Fibroblast of the conjunctiva (primary cell): ENCODE measurements around the gene TRIM14.
"Not testable (repeated sequence)": the region's sequence is repeated elsewhere in the genome, so short reads cannot be mapped to it uniquely, and the experiment has no call there.

Experiments
- DNase-seq: peaks from one replicate; pipeline ENCODE4 v3.0.0-alpha.2; 2010; ENCODE audit warnings: low read depth

TRIM14 gene

GRCh38 chr9:98142182-98142907, 23.3 kb upstream of the TRIM14 start:
- DNase-seq = no peak

DNA sequence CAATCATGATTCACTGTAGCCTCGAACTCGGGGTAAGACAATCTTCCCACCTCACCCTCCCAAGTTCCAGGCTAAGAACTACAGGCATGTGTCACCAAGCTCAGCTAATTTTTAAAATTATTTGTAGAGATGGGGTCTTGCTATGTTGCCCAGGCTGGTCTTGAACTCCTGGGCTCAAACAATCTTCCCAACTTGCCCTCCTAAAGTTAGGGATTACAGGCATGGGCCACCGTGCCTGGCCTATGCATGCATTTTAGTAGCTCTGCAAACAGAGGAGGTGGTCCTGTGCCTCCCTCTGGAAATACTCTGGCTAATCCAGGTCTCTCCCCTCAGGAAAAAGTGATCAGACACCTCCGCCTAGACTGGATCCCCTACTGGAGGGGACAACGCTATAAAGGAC, 21.5 kb upstream of the TRIM14 start:
- DNase-seq = no peak

DNA sequence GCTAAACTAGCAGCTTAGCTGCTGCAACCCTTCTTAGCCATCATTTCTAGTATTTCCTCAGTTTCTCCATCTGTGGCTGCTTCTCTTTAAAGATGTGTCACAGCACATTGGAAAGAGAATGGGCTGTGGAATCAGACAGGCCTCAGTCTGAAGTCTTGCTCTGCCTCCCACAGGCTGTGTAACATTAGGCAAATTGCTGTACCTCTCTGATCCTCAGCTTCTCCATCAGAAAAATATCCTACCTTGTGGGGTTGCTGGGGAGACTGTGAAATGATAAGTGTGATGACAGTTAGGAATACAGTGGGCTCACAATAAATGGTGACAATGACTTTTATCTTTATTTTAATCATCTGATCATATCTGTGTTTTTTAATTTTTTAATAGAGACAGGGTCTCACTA, 17.5 kb upstream of the TRIM14 start:
- DNase-seq = no peak

DNA sequence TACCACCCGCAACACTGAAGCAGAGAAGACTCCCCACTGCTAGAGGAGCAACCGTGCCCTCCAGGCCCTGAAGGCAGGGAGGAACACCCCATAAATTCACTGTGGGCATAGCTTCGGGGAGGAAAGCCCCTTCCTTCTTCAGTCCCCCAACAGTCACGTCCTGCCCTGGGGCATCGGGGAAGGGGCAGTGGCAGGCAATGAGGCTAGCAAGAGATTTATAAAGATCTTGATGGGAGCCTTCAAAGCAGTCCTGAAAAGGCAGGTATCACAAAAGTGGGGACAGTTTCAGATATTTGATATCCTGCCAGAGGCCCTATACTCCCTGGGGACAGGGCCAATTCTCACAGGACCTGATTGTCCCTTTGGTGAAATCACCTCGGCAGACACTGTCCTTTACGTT, 16.9 kb upstream of the TRIM14 start:
- no peak for DNase-seq

DNA sequence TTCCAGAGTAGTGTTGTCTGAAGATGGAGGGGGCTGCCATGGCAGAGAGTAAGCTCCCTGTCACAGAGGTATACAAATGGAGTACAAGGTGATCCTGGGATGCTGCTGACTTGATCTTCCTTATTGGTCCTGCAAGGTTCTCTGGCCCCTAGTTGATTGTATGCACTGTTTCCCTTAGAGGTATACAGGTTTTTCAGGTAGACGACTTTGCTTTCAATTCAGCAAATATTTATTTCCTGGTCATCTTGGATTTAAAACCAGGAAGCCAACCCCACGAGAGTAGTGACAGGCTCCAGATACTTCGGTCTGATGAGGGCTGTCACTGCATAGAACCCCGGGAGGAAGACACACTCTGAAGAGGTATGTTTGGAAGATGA, 16.5 kb upstream of the TRIM14 start:
- no peak for DNase-seq

DNA sequence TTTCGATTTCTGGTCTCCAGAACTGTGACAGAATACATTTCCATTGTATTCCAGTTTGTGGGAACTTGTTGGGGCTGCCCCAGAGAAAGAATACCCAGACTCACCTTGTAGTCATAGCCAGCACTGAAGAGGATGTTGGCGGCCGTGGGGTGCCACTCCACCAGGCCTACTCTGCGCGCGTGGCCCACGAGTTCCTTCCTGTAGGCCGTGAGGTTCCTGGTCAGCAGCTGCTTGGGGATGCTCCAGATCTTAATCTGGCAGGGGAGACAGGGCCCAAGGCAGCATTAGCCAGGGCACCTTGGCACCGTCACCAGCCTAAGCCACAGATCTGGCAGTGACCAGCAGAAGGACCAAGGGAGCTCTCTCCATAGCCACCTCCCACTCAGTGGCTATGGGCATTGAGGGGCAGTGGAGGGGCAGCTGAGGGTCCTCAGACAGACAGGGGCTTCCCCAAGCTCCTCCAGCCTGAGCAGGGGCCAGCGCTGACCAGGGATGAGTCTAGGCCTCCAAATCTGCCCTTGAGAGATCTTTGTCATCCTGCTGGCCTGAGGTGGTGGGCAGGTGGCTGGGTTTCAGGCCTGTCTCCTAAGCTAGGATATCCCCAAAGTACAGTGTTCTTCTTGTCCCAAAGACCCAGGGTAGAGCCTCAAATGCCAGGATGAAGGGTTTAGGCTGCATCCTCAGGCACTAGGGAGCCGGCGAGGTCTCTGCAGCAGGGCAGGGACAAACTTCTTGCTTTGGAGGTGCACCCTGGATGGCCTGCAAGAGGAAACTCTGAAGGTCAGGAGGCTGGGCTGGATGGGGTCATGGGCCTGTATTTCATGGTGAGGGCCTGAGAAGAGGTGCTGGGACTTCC, 15.9 kb upstream of the TRIM14 start:
- DNase-seq = no peak

GRCh38 chr9:98132806-98133631, 14.0 kb upstream of the TRIM14 start:
- no peak for DNase-seq

- no peak for DNase-seq
Observed at GRCh38 chr9:98132158-98132557, 13.1 kb upstream of the TRIM14 start.

DNA sequence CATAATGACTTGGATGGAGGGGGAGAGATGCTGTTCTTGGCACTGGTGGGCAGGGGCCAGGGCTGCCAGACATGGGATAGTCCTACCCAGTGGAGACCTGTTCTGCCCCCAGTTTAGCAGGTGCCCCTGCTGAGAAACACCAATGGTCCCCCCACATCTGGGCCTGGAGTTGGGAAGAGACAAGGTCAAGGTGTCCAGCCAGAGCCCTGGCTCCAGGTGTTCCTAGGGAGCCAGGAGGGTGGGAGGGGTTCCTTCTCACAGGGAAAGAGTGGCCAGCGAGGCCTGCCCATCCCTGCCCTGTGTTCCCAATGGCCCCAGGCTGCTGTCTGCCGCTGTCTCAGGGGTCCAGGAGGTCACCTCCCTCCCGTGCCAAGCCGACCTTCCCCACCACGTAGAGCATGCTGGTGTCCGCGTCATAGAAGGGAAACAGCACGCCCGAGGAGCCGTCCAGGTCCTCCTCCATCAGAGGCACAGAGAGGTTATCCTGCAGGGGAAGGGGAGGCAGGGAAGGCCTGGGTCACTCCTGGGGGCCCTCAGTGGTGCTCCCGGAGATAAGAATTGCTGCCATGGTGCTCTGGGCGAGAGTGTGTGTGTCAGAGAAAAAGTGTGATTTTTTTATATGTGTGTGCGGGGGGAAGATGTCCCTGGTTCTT, 11.7 kb upstream of the TRIM14 start:
- no peak for DNase-seq

GRCh38 chr9:98130060-98130459, 11.0 kb upstream of the TRIM14 start:
- not testable (repeated sequence) for DNase-seq

GRCh38 chr9:98129451-98129881, 10.4 kb upstream of the TRIM14 start:
- no peak for DNase-seq

- DNase-seq = no peak
Observed at GRCh38 chr9:98128316-98128715, 9.3 kb upstream of the TRIM14 start.

GRCh38 chr9:98127226-98127625, 8.2 kb upstream of the TRIM14 start:
- no peak for DNase-seq

- no peak for DNase-seq
Observed at GRCh38 chr9:98124637-98125426, 5.8 kb upstream of the TRIM14 start.

GRCh38 chr9:98124091-98124490, 5.1 kb upstream of the TRIM14 start:
- not testable (repeated sequence) for DNase-seq

- DNase-seq = no peak
Observed at GRCh38 chr9:98121058-98121457, 2.0 kb upstream of the TRIM14 start.

GRCh38 chr9:98120476-98120875, 1.5 kb upstream of the TRIM14 start:
- DNase-seq = no peak

- DNase-seq = no peak
Observed at GRCh38 chr9:98117984-98118639, 910 bp downstream of the TRIM14 start.

DNA sequence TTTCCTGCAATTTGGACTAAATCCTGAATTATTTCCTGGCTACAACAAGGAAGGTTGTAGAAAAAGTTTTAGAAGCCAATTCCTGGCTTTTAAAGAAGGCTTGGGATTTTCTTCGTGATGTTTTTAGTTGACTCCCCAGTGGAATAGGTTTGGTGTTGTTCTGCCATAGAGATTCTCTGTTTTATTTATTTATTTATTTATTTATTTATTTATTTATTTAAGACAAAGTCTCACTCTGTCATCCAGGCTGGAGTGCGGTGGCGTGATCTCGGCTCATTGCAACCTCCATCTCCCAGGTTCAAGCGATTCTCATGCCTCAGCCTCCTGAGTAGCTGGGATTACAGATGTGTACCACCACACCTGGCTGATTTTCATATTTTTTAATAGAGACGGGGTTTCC, 1.9 kb downstream of the TRIM14 start:
- DNase-seq = not testable (repeated sequence)

DNA sequence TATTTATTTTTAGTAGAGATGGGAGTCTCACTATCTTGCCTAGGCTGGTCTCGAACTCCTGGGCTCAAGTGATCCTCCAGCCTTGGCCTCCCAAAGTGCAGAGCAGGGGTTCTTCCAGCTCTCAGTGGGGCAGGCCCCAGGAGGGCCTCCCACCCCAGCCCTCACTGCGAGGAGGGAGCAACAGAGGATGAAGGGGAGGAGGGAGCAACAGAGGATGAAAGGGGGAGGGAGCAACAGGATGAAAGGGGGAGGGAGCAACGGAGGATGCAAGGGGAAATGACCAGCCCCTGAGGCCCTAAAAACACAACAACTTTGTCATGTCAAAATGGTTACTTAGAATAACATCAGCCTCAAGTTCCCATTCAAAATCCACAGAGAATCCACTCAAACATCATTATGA, 10.0 kb downstream of the TRIM14 start:
- no peak for DNase-seq
